ENCODE measurements around the gene GALNT12.

Gene GALNT12

GRCh38 chr9:98880311-98881015 is 73.0 kb downstream of the GALNT12 start:
- DNase-seq (ENCODE audit: low read depth, low spot score) = no peak

GRCh38 chr9:98881356-98881755 is 73.9 kb downstream of the GALNT12 start:
- DNase-seq (ENCODE audit: low read depth, low spot score) = no peak

- no peak for DNase-seq (ENCODE audit: low read depth, low spot score)
These were observed 74.5 kb downstream of the GALNT12 start for GRCh38 chr9:98881836-98882568.

- DNase-seq (ENCODE audit: low read depth, low spot score) = no peak
These were observed 75.1 kb downstream of the GALNT12 start for GRCh38 chr9:98882569-98882923.

- DNase-seq (ENCODE audit: low read depth, low spot score) = no peak
These were observed 75.8 kb downstream of the GALNT12 start for GRCh38 chr9:98883276-98883675.

- no peak for DNase-seq (ENCODE audit: low read depth, low spot score)
These were observed 77.4 kb downstream of the GALNT12 start for GRCh38 chr9:98884849-98885248.

GRCh38 chr9:98885575-98886295 is 78.3 kb downstream of the GALNT12 start:
- no peak for DNase-seq (ENCODE audit: low read depth, low spot score)

GRCh38 chr9:98886691-98887229 is 79.3 kb downstream of the GALNT12 start:
- no peak for DNase-seq (ENCODE audit: low read depth, low spot score)

- no peak for DNase-seq (ENCODE audit: low read depth, low spot score)
These were observed 80.5 kb downstream of the GALNT12 start for GRCh38 chr9:98887918-98888510.

GRCh38 chr9:98888801-98889421 is 81.4 kb downstream of the GALNT12 start:
- DNase-seq (ENCODE audit: low read depth, low spot score) = no peak

GRCh38 chr9:98890256-98890655 is 82.8 kb downstream of the GALNT12 start:
- DNase-seq (ENCODE audit: low read depth, low spot score) = no peak

GRCh38 chr9:98892288-98892687 is 84.8 kb downstream of the GALNT12 start:
- no peak for DNase-seq (ENCODE audit: low read depth, low spot score)

GRCh38 chr9:98892690-98893089 is 85.2 kb downstream of the GALNT12 start:
- no peak for DNase-seq (ENCODE audit: low read depth, low spot score)

GRCh38 chr9:98894171-98894570 is 86.7 kb downstream of the GALNT12 start:
- no peak for DNase-seq (ENCODE audit: low read depth, low spot score)

- no peak for DNase-seq (ENCODE audit: low read depth, low spot score)
These were observed 87.3 kb downstream of the GALNT12 start for GRCh38 chr9:98894761-98895160.

- DNase-seq (ENCODE audit: low read depth, low spot score) = no peak
These were observed 89.2 kb downstream of the GALNT12 start for GRCh38 chr9:98896632-98897031.

GRCh38 chr9:98897745-98898144 is 90.3 kb downstream of the GALNT12 start:
- no peak for DNase-seq (ENCODE audit: low read depth, low spot score)

- peak; percentile 38 for DNase-seq (ENCODE audit: low read depth, low spot score)
These were observed 92.1 kb downstream of the GALNT12 start for GRCh38 chr9:98899408-98900056.
